K562 (cell line): Measurements from ENCODE around the gene ABCC1. TPM values are rescaled to one million over a fixed set of nuclear protein-coding genes. Genes with fewer than 3 reads are reported as not detected.

Experiments used
- ATAC-seq: fragments of 200-7000 bp; cut with Tn5 transposase; 3 replicates; pipeline ENCODE4 v1.9.1; 2020; ENCODE audit warnings: moderate library complexity
- BruUV-seq: library from RNA; stranded (reverse); fragments of 400-500 nt; replicated peaks from 2 replicates; lab custom pipeline; 2021; lab: Mats Ljungman, UMichigan
- CTCF ChIA-PET: fragments of 300-600 bp; formaldehyde crosslinking; extraction: SDS; loops from one replicate; lab custom pipeline; 2021; ENCODE audit warnings: low intra/inter-chr PET ratio; lab: Yijun Ruan, JAX
- POLR2A ChIA-PET: fragments of 300-600, 350-650 bp; sonication (Branson Sonifier 250); formaldehyde crosslinking; extraction: SDS; loops from one replicate; lab custom pipeline; 2021; ENCODE audit warnings: antibody characterized with exemption, inconsistent platforms; lab: Yijun Ruan, JAX
- DNase-seq, 4 experiments: peaks; one replicate each; pipeline versions ENCODE4 v3.0.0 to v3.0.0-alpha.2; 2011 to 2018; ENCODE audit warnings: low spot score in 3 of 4, mixed read lengths in 3 of 4; ENCODE audit errors: extremely low read depth in 1 of 4
- FAIRE-seq: peaks from 2 replicates; lab custom pipeline; 2011; peaks lifted over from hg19 to GRCh38; lab: Jason Lieb, UNC
- H2AFZ ChIP-seq: 2 replicates; pipeline ENCODE4 v1.6.0; 2011; ENCODE audit warnings: low read depth, low read length, control low read depth, inconsistent platforms
- H3K27ac ChIP-seq: fragments of 200-600 bp; 3 replicates; pipeline ENCODE4 v1.8.0; 2011; ENCODE audit warnings: low read depth, mild to moderate bottlenecking, control low read depth, inconsistent platforms, low read length, moderate library complexity, mixed read lengths; ENCODE audit errors: extremely low read depth
- H3K27me3 ChIP-seq, 2 experiments: fragments of 300-600 bp in 1 of 2; 2 replicates in 1 of 2; 3 replicates in 1 of 2; pipeline versions ENCODE4 v1.6.0 to v1.8.0; 2011; ENCODE audit warnings: inconsistent platforms in 2 of 2, low read length in 2 of 2, mild to moderate bottlenecking in 1 of 2, mixed read lengths in 1 of 2, moderate library complexity in 1 of 2; ENCODE audit not compliant: control insufficient read depth in 2 of 2, insufficient read depth in 2 of 2
- H3K36me3 ChIP-seq: fragments of 300-600 bp; 3 replicates; pipeline ENCODE4 v1.8.0; 2011; ENCODE audit warnings: mild to moderate bottlenecking, low read length, inconsistent platforms; ENCODE audit not compliant: control insufficient read depth, insufficient read depth
- H3K4me1 ChIP-seq, 2 experiments: fragments of 200-600 bp in 1 of 2; replicated peaks in 1 of 2; 2 replicates in 1 of 2; 3 replicates in 1 of 2; pipeline versions ENCODE4 v1.5.1 to v1.8.0; 2011; ENCODE audit warnings: inconsistent platforms in 2 of 2, low read length in 2 of 2, mild to moderate bottlenecking in 1 of 2, mixed read lengths in 1 of 2, moderate library complexity in 1 of 2; ENCODE audit not compliant: control insufficient read depth in 2 of 2, insufficient read depth in 2 of 2
- H3K4me2 ChIP-seq: 2 replicates; pipeline ENCODE4 v1.6.1; 2011; ENCODE audit warnings: low read length, control low read depth, inconsistent platforms, mixed read lengths; ENCODE audit not compliant: insufficient read depth
- H3K4me3 ChIP-seq: fragments of 200-600 bp; sonication (generic), shearing (Covaris generic); 2 replicates; pipeline ENCODE4 v1.5.1; 2016; ENCODE audit warnings: control low read depth, inconsistent platforms
- H3K79me2 ChIP-seq: fragments of 200-600 bp; 3 replicates; pipeline ENCODE4 v1.8.0; 2011; ENCODE audit warnings: low read length, inconsistent platforms; ENCODE audit not compliant: control insufficient read depth, insufficient read depth
- H3K9ac ChIP-seq, 2 experiments: 2 replicates each; pipeline versions ENCODE4 v1.6.0 to v1.6.1; 2011; ENCODE audit warnings: low read depth in 2 of 2, low read length in 2 of 2, control low read depth in 1 of 2, inconsistent platforms in 1 of 2, mild to moderate bottlenecking in 1 of 2, mixed read lengths in 1 of 2; ENCODE audit not compliant: insufficient read depth in 1 of 2
- H3K9me1 ChIP-seq: one replicate; pipeline ENCODE4 v1.6.0; 2011; ENCODE audit warnings: inconsistent platforms, mild to moderate bottlenecking, low read length, moderate library complexity; ENCODE audit not compliant: control insufficient read depth, insufficient read depth
- H3K9me3 ChIP-seq: replicated peaks from 2 replicates; pipeline ENCODE4 v1.5.1; 2011; ENCODE audit warnings: low read depth, low read length, inconsistent platforms; ENCODE audit not compliant: control insufficient read depth, insufficient read depth
- H4K20me1 ChIP-seq: replicated peaks from 2 replicates; pipeline ENCODE4 v1.6.1; 2011; ENCODE audit warnings: low read length, inconsistent platforms, mixed read lengths; ENCODE audit not compliant: control insufficient read depth, insufficient read depth
- AFF1 ChIP-seq, 2 experiments: fragments of 450-650 bp; IDR thresholded peaks; 2 replicates each; pipeline ENCODE4 v1.6.1; 2018; ENCODE audit warnings: mild to moderate bottlenecking in 2 of 2, low read depth in 1 of 2; ENCODE audit not compliant: partially characterized antibody in 2 of 2
- CBFA2T2 ChIP-seq: fragments of 450-650 bp; conservative IDR thresholded peaks from 2 replicates; pipeline ENCODE4 v1.6.1; 2017; ENCODE audit warnings: mild to moderate bottlenecking
- E2F5 ChIP-seq: sonication (generic); formaldehyde crosslinking; IDR thresholded peaks from 2 replicates; pipeline ENCODE4 v1.8.0; 2022; ENCODE audit warnings: mild to moderate bottlenecking, missing genetic modification reagents
- GTF2F1 ChIP-seq: IDR thresholded peaks from 2 replicates; pipeline ENCODE4 v1.6.1; 2011; ENCODE audit warnings: low read depth, low read length, improper control_type of control experiment
- HINFP ChIP-seq: fragments of 450-650 bp; conservative IDR thresholded peaks from 2 replicates; pipeline ENCODE4 v1.6.1; 2016; ENCODE audit warnings: missing genetic modification characterization, low read depth, mild to moderate bottlenecking, control low read depth, missing compliant biosample characterization
- HSF4 ChIP-seq: fragments of 250-450 bp; sonication (Bioruptor Pico); IDR thresholded peaks from 2 replicates; pipeline ENCODE4 v2.1.2; 2022; ENCODE audit warnings: mild to moderate bottlenecking, moderate library complexity, borderline replicate concordance
- MAFG ChIP-seq: fragments of 450-650 bp; conservative IDR thresholded peaks from 2 replicates; pipeline ENCODE4 v1.6.1; 2016; ENCODE audit warnings: missing genetic modification characterization, missing compliant biosample characterization
- NFE2 ChIP-seq: IDR thresholded peaks from 2 replicates; pipeline ENCODE4 v1.6.1; 2014; ENCODE audit warnings: antibody characterized with exemption, low read depth
- ZBTB1 ChIP-seq: sonication (generic); formaldehyde crosslinking; IDR thresholded peaks from 2 replicates; pipeline ENCODE4 v1.8.1; 2023; ENCODE audit warnings: missing genetic modification reagents, low read depth, mild to moderate bottlenecking, borderline replicate concordance
- ZBTB17 ChIP-seq: fragments of 450-650 bp; formaldehyde crosslinking; IDR thresholded peaks from 2 replicates; pipeline ENCODE4 v1.4.0; 2020; ENCODE audit warnings: mild to moderate bottlenecking
- ZNF277 ChIP-seq: fragments of 250-450 bp; sonication (Bioruptor Pico); IDR thresholded peaks from 2 replicates; pipeline ENCODE4 v1.8.0; 2022; ENCODE audit warnings: inconsistent platforms, mild to moderate bottlenecking, moderate library complexity, borderline replicate concordance
- ZNF696 ChIP-seq: fragments of 250-450 bp; sonication (Bioruptor Pico); conservative IDR thresholded peaks from 2 replicates; pipeline ENCODE4 v1.4.0; 2020; ENCODE audit warnings: mild to moderate bottlenecking, moderate library complexity
- ZNF76 ChIP-seq: fragments of 250-450 bp; sonication (Bioruptor Pico); IDR thresholded peaks from 2 replicates; pipeline ENCODE4 v1.4.0; 2020; ENCODE audit warnings: mild to moderate bottlenecking, moderate library complexity, borderline replicate concordance
- WGBS: fragments of 100-300 bp; shearing (Covaris generic); methylation state at CpG from one replicate; pipeline ENCODE4 v1.1.6; 2016; ENCODE audit warnings: low coverage, mixed read lengths; ENCODE audit not compliant: insufficient coverage; ENCODE audit errors: missing lambda C conversion rate; 5-methylcytosine and 5-hydroxymethylcytosine counted together
- in situ Hi-C: fragments of 300-500 bp; cut with MboI; formaldehyde crosslinking; loops from 4 replicates; pipeline ENCODE4 v1.15.0; 2018; ENCODE audit warnings: inconsistent platforms, mixed read lengths
- intact Hi-C: fragments of 100-400 bp; cut with micrococcal nuclease; formaldehyde crosslinking; loops from 2 replicates; pipeline ENCODE4 v1.14.2; 2022
- polyA plus RNA-seq, 8 experiments: library from polyadenylated mRNA; depleted of rRNA in 4 of 8; stranded (reverse) in 5 of 8; unstranded in 3 of 8; fragments of >200 nt; fragmentation: Nextera tagmentation in 2 of 8; fragmentation: Illumina TruSeq in 1 of 8; extraction: Ambion mirVana in 2 of 8; extraction: Trizol in 1 of 8; gene quantifications; 2 replicates each; pipeline versions ENCODE4 v1.2.1 to v1.2.3, GENCODE V29; 2011 to 2014; ENCODE audit warnings: inconsistent platforms in 1 of 8, missing spikeins in 1 of 8
- total RNA-seq, 7 experiments: library from RNA; depleted of rRNA in 6 of 7; stranded (reverse); fragments of >200 nt in 6 of 7; fragmentation: Illumina TruSeq in 2 of 7; extraction: Trizol in 2 of 7; gene quantifications; 2 replicates each; pipeline versions ENCODE4 v1.2.1 to v1.2.3, GENCODE V29; 2011 to 2021; ENCODE audit warnings: low replicate concordance in 1 of 7

ABCC1 gene
- total and polyA plus RNA-seq, 9 of the 15 experiments (the other 6 are each of a cell fraction or from before 2014, with no cell fraction given) = 3.9 to 41.6 (median 10.0) TPM

- in situ Hi-C loops (no loop called here), intact Hi-C loops (no loop called here)
- ATAC-seq (peak; percentile 42; the same call in 1 of the 3 replicates), FAIRE-seq (no peak), DNase-seq (peak in 1 of 4 experiments; percentile 25)
- Histone ChIP-seq H4K20me1 (no peaks in the 10 kb centered on the region), H3K9ac (peak overlapping the region in 1 of 2 experiments; percentile 76; a peak in 2 of 4 replicates), H3K9me1 (no peaks in the 10 kb centered on the region), H3K79me2 (no peaks in the 10 kb centered on the region), H3K9me3 (no peaks in the 10 kb centered on the region), H3K4me3 (no peak overlapping the region), H2AFZ (no peak overlapping the region), H3K4me2 (no peak overlapping the region), H3K27ac (no peak overlapping the region), H3K4me1 (peaks cover 10 to 23% of the 10 kb centered on the region in 2 experiments; a peak in 4 of 5 replicates), H3K36me3 (no peaks in the 10 kb centered on the region), H3K27me3 (no peaks in the 10 kb centered on the region)
- WGBS = 9% methylated on average over 15 of the region's 18 CpGs
- ChIA-PET POLR2A (no interaction called here), CTCF (no interaction called here)
- BruUV-seq = no TSS peak
- TF ChIP-seq NFE2 (no peak), ZBTB1 (CRISPR knock-in tag) (no peak), ZNF277 (CRISPR knock-in tag) (no peak), CBFA2T2 (peak; percentile 53), MAFG (tag) (no peak), GTF2F1 (no peak), ZBTB17 (CRISPR knock-in tag) (no peak), HSF4 (CRISPR knock-in tag) (no peak), AFF1 (IDR thresholded peaks at IDR 0.05; ENCODE audit: low read depth in 1 of 2, partially characterized antibody in 2 of 2) (no peak), HINFP (tag) (no peak), ZNF696 (CRISPR knock-in tag) (no peak), ZNF76 (no peak), E2F5 (no peak)
These were observed 205.0 kb downstream of the ABCC1 start for GRCh38 chr16:16154281-16154951.
